Lower leg skin (tissue), 4 donors: ENCODE data around the gene WFS1. TPM values are rescaled to one million over a fixed set of nuclear protein-coding genes. Genes with fewer than 3 reads are reported as not detected.

Experiments used
- DNase-seq, 2 donors: peaks; one replicate each; pipeline ENCODE4 v3.0.0-alpha.2; 2019; ENCODE audit warnings: low spot score in 2 of 2
- H3K4me3 ChIP-seq: fragments of 200-600 bp; sonication (generic); 2 replicates; pipeline ENCODE4 v1.5.1; 2017; ENCODE audit warnings: mild to moderate bottlenecking, low read depth; ENCODE audit not compliant: poor library complexity, severe bottlenecking
- POLR2A ChIP-seq, 2 donors: fragments of 450-650 bp; IDR thresholded peaks; one replicate each; pipeline ENCODE4 v1.6.1; 2016 to 2017; ENCODE audit warnings: antibody characterized with exemption in 2 of 2, mild to moderate bottlenecking in 1 of 2, moderate library complexity in 1 of 2
- WGBS, 2 donors: methylation state at CpG; one replicate each; pipeline ENCODE4 v1.1.5; 2018; 5-methylcytosine and 5-hydroxymethylcytosine counted together
- intact Hi-C: fragments of 100-400 bp; cut with DNase I; formaldehyde crosslinking; loops from one replicate; pipeline ENCODE4 v1.15.0; 2023; ENCODE audit warnings: low total_unique reads
- total RNA-seq, 4 donors: library from RNA; depleted of rRNA; stranded (reverse); fragments of >200 nt; gene quantifications; one replicate each; pipeline ENCODE4 v1.1.0, GENCODE V29; 2016
- TF ChIP-seq, protein P1 (sequence below), 3 donors: fragments of 450-650 bp; IDR thresholded peaks; one replicate each; pipeline ENCODE4 v1.5.1; 2016; ENCODE audit warnings: antibody characterized with exemption in 3 of 3, mild to moderate bottlenecking in 3 of 3, moderate library complexity in 2 of 3

Gene WFS1
- total RNA-seq, 4 donors from 2014 or later: 39.4 to 48.6 (median 45.1) TPM

DNA sequence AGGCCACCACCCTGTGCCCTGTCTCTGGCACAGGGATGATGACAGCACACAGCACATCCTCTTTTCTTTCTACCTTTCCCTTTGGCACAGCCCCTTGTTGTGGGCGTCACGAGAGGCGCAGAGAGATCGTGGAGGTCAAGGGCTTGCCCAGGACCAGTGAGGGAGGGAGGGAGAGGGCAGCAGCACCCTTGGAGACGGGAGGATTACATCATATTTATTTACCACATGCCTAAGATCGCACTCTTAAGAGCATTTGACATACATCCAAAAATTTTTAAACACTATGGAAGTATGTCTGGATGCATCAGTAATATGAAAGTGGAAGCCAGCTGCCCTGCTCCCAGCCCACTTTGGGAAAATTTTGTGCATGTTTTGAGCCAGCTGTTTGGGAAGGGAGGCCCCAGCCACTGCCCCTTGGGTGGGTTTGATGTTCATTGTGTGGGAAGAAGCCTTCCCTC lies 12.7 kb downstream of the WFS1 start:
- no peak for TF ChIP-seq POLR2A (IDR thresholded peaks at IDR 0.05)
- TF ChIP-seq, protein P1, sequence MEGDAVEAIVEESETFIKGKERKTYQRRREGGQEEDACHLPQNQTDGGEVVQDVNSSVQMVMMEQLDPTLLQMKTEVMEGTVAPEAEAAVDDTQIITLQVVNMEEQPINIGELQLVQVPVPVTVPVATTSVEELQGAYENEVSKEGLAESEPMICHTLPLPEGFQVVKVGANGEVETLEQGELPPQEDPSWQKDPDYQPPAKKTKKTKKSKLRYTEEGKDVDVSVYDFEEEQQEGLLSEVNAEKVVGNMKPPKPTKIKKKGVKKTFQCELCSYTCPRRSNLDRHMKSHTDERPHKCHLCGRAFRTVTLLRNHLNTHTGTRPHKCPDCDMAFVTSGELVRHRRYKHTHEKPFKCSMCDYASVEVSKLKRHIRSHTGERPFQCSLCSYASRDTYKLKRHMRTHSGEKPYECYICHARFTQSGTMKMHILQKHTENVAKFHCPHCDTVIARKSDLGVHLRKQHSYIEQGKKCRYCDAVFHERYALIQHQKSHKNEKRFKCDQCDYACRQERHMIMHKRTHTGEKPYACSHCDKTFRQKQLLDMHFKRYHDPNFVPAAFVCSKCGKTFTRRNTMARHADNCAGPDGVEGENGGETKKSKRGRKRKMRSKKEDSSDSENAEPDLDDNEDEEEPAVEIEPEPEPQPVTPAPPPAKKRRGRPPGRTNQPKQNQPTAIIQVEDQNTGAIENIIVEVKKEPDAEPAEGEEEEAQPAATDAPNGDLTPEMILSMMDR (IDR thresholded peaks at IDR 0.05): no peak
- no peak overlapping the region for H3K4me3 ChIP-seq
- DNase-seq: no peak
- 62 to 66% methylated on average over 6 of the region's 6 CpGs for WGBS, 2 donors
- intact Hi-C loops: no loop called here

DNA sequence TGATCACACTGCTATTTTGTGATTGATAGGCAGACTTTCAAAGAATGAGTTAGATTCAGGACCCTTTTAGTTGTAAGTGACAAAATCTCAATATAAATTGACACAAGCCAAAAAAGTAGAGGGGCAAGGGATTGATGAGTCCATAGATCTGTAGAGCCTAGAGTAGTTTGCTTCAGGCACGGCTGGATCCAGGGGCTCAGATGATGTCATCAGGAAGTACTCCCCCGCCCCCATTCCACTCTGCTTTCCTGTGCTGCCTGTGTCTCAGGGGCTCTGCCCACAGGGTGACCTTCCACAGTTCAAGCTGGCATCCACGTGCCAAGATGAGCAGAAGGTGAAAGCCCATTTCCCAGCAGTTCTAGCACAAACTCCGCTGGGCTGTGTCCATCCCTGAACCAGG lies 13.6 kb downstream of the WFS1 start:
- no peak overlapping the region for H3K4me3 ChIP-seq
- WGBS, 2 donors: 85 to 88% methylated on average over 4 of the region's 4 CpGs
- intact Hi-C loops: no loop called here
- TF ChIP-seq, protein P1 (IDR thresholded peaks at IDR 0.05): no peak
- no peak for TF ChIP-seq POLR2A (IDR thresholded peaks at IDR 0.05)
- DNase-seq: no peak

DNA sequence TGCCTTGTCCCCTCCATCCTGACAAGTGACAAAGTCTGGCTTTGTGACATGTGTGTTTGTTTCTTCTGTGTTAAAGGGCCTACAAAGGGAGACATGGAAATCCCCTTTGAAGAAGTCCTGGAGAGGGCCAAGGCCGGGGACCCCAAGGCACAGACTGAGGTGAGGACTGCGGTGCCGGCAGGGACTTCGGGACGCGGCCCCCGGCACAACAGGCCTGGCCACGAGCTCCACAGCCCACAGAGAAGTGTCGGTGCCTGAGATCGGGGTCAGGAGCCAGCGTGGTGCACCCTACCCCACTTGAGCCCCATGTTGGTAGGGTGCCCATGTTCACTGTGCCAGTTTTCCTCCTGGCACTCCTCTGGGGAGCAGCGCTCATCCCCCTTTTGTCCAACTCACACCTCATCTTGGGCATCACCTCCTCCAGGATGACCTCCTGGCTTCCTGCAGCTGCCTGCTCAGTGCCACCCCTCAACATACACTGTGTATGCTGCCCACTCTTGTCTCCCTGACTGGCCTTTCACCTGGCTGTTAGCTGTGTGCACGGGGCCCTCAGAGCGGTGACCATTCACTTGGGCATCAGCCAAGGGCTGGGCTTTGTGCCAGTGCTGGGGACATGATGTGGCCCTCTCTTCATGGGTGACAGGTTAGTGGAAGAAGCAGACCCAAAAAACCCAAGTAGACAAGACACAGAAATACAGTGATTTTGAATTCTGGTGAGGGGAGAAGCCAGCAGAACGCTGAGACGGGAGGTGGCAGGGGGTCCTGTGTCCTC lies 17.6 kb downstream of the WFS1 start:
- no peak for TF ChIP-seq POLR2A (IDR thresholded peaks at IDR 0.05)
- TF ChIP-seq, protein P1 (IDR thresholded peaks at IDR 0.05): no peak
- WGBS, 2 donors: 94 to 97% methylated on average over 16 of the region's 16 CpGs
- DNase-seq: no peak
- H3K4me3 ChIP-seq: no peak overlapping the region
- intact Hi-C loops: no loop called here

DNA sequence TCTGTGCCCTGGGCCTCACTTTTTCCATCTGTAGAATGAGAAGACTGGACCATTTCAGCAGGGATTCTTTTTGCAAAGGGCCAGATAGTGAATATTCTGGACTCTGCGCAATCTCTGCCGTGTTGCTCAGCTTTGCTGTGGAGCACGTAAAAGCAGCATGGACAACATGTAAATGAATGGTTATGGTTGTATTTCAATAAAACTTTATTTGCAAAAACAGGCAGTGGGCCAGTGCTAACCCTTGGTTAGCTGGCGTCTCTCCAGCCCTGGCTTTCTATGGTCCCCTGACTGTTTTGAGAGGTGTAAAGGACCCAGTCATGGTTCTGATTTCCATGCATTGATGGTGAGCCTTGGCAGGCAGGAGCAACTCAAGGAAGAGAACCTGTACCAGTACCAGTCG lies 18.7 kb downstream of the WFS1 start:
- no peak for DNase-seq

DNA sequence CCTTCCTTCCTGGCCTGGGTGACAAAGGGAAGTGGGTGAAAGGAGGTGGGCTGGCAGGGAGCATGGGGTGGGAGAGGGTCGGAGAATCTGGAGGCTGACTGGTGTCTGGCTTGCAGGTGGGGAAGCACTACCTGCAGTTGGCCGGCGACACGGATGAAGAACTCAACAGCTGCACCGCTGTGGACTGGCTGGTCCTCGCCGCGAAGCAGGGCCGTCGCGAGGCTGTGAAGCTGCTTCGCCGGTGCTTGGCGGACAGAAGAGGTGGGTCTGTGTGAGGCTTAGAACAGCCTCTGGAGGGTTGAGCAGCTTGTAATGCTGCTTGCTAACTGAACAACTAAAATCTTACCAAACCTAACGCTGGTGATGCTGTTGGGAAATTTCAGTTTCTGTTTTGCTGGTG lies 19.2 kb downstream of the WFS1 start:
- TF ChIP-seq, protein P1 (IDR thresholded peaks at IDR 0.05): no peak
- TF ChIP-seq POLR2A (IDR thresholded peaks at IDR 0.05): no peak
- H3K4me3 ChIP-seq: no peak overlapping the region
- WGBS, 2 donors: 89 to 93% methylated on average over 15 of the region's 15 CpGs
- no peak for DNase-seq
- intact Hi-C loops: no loop called here

More for the DNA sequence above, 18.7 kb downstream of the WFS1 start:
- TF ChIP-seq, protein P1 (IDR thresholded peaks at IDR 0.05): no peak
- no peak for TF ChIP-seq POLR2A (IDR thresholded peaks at IDR 0.05)
- intact Hi-C loops: no loop called here
- 91 to 96% methylated on average over 5 of the region's 5 CpGs for WGBS, 2 donors
- H3K4me3 ChIP-seq: no peak overlapping the region
